ENCODE data around the gene SLC25A22.

SLC25A22 gene

GRCh38 chr11:837990-838307, 39.9 kb upstream of the SLC25A22 start:
- no peak for TF ChIP-seq CTCF (IDR thresholded peaks at IDR 0.05; ENCODE audit: low read length, missing control alignments)
- no peak overlapping the region for H3K4me3 ChIP-seq (replicated peaks; ENCODE audit: low read depth, low read length)
- no peak for DNase-seq (ENCODE audit: low read depth)

- no peak for TF ChIP-seq CTCF (IDR thresholded peaks at IDR 0.05; ENCODE audit: low read length, missing control alignments)
- H3K4me3 ChIP-seq (replicated peaks; ENCODE audit: low read depth, low read length), result no peak overlapping the region
- no peak for DNase-seq (ENCODE audit: low read depth)
Measured at GRCh38 chr11:837189-837989, 39.3 kb upstream of the SLC25A22 start.

GRCh38 chr11:836700-837099, 38.6 kb upstream of the SLC25A22 start:
- no peak for DNase-seq (ENCODE audit: low read depth)
- TF ChIP-seq CTCF (IDR thresholded peaks at IDR 0.05; ENCODE audit: low read length, missing control alignments), result no peak
- no peak overlapping the region for H3K4me3 ChIP-seq (replicated peaks; ENCODE audit: low read depth, low read length)

- no peak for DNase-seq (ENCODE audit: low read depth)
- H3K4me3 ChIP-seq (replicated peaks; ENCODE audit: low read depth, low read length), result no peak overlapping the region
- TF ChIP-seq CTCF (IDR thresholded peaks at IDR 0.05; ENCODE audit: low read length, missing control alignments), result no peak
Measured at GRCh38 chr11:836274-836673, 38.2 kb upstream of the SLC25A22 start.

GRCh38 chr11:834371-835316, 36.6 kb upstream of the SLC25A22 start:
- peak; percentile 61 for DNase-seq (ENCODE audit: low read depth)
- peak overlapping the region; percentile 38 for H3K4me3 ChIP-seq (replicated peaks; ENCODE audit: low read depth, low read length)
- no peak for TF ChIP-seq CTCF (IDR thresholded peaks at IDR 0.05; ENCODE audit: low read length, missing control alignments)

- DNase-seq (ENCODE audit: low read depth), result no peak
- TF ChIP-seq CTCF (IDR thresholded peaks at IDR 0.05; ENCODE audit: low read length, missing control alignments), result no peak
- H3K4me3 ChIP-seq (replicated peaks; ENCODE audit: low read depth, low read length), result peak overlapping the region; percentile 70
Measured at GRCh38 chr11:833849-834311, 35.8 kb upstream of the SLC25A22 start.

Data from fibroblast of pulmonary artery (primary cell).